MV-4-11 (cell line): ENCODE data around the gene UBE2E1.
A peak's percentile ranks its signal among the peaks of the same experiment; 100 is the strongest.
"Not testable (repeated sequence)": the region's sequence is repeated elsewhere in the genome, so short reads cannot be mapped to it uniquely, and the experiment has no call there.

Source experiments
- DNase-seq: peaks from one replicate; lab custom pipeline; 2025; lab: John Stamatoyannopoulos, UW

The UBE2E1 gene

DNA sequence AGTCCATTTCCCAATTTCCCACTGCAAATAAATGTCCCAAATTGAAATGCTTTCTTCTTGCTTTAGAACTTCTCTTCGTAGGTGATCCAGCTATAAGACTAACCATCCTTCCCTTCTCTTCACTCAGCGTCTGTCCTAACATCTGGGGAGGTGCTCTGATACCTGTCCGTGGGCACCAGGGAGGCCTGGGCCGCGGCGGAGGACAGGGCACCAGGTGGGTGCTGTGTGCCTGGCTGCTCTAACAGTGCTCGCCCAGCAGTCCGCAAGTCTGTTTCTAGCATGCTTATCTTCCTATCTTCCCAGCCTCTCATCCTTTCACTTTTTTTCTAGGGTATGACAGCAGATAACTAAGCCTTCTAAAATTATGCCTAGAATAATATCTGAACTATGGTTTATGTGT, 73.7 kb downstream of the UBE2E1 start:
- DNase-seq = no peak

- no peak for DNase-seq
Measured at GRCh38 chr3:23880703-23881339, 75.1 kb downstream of the UBE2E1 start.

DNA sequence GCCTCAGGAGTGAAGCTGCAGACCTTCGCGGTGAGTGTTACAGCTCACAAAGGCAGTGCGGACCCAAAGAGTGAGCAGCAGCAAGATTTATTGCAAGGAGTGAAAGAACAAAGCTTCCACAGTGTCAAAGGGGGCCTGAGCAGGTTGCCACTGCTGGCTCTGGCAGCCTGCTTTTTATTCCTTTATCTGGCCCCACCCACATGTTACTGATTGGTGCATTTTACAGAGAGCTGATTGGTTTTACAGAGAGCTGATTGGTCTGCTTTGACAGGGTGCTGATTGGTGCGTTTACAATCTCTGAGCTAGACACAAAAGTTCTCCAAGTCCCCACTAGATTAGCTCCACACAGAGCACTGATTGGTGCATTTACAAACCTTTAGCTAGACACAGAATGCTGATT, 76.2 kb downstream of the UBE2E1 start:
- DNase-seq = peak; percentile 51

DNA sequence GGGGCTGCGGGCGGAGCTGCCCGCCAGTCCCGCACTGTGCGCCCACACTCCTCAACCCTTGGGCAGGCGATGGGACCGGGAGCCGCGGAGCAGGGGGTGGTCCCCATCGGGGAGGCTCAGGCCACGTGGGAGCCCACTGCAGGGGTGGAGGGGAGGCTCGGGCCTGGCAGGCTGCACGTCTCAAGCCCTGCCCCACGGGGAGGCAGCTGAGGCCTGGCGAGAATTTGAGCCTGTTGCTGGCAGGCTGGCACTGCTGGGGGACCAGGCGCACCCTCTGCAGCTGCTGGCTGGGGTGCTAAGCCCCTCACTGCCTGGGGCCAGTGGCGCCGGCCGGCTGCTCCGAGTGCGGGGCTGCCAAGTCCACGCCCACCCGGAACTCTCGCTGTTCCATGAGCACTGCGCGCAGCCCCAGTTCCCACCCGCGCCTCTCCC, 76.7 kb downstream of the UBE2E1 start:
- DNase-seq = no peak

DNA sequence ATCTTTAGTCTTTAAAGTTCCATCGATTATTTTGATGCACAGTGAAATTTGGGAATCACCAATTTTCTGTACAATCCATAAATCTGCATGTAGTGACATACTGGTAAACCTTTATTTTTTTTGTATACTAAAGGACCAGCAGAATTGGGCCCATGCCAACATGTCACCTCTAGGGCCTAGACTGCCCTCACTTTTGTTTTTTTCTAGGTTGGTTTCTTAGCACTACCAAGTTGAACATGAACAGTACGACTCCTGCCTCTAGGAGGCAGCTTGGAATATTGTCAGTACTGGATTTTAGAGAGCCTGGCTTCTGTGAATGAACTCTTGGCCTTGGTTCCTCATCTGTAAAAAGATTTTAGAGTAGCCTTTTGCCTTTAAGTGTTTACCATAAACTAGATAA, 78.7 kb downstream of the UBE2E1 start:
- peak; percentile 24 for DNase-seq

DNA sequence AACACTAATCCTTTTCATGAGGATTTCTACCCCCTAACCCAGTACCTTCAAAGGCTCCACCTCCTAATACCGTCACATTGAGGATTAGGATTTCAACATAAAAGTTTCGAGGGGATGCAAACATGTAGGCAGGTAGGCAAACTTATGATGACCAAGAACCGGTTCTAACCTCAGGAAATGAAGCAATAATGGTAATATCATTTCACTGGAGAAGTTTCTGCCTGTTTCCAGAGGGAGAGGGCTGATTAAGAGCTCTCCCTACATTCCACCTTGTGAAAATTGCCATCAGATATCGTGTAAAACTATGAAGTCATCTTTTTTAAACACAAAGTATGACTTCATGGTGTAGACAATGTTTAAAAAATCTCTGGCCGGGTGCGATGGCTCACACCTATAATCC, 79.5 kb downstream of the UBE2E1 start:
- DNase-seq = no peak

- no peak for DNase-seq
Measured at GRCh38 chr3:23886311-23886710, 80.6 kb downstream of the UBE2E1 start.

DNA sequence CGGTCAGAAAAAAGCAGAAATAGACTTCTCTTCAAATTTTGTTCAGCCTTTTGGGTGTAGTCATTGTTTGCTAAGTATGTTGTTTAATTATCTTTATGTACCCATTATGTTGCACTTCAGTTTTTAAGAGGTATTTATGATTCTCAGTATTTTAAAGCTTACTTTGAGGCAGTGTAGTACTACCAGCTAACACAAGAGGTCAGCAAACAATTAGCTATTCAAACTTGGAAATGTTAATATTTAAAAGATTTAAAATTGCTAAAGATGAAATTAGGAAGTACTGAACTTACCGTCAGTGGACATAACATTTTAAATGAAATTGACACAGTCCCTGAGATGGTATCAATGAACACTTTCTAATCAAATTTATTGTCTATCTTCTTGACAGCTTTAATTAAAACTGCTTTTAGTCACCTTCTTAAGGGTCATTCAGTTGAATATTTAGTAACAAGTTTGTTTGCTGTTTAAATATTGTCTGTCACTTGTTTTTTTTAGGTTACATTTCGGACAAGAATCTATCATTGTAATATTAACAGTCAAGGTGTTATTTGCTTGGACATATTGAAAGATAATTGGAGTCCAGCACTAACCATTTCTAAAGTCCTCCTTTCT, 83.0 kb downstream of the UBE2E1 start:
- DNase-seq = peak; percentile 7

- DNase-seq = peak; percentile 27
Measured at GRCh38 chr3:23889386-23889785, 83.6 kb downstream of the UBE2E1 start.

GRCh38 chr3:23889950-23890349, 84.2 kb downstream of the UBE2E1 start:
- DNase-seq = no peak

DNA sequence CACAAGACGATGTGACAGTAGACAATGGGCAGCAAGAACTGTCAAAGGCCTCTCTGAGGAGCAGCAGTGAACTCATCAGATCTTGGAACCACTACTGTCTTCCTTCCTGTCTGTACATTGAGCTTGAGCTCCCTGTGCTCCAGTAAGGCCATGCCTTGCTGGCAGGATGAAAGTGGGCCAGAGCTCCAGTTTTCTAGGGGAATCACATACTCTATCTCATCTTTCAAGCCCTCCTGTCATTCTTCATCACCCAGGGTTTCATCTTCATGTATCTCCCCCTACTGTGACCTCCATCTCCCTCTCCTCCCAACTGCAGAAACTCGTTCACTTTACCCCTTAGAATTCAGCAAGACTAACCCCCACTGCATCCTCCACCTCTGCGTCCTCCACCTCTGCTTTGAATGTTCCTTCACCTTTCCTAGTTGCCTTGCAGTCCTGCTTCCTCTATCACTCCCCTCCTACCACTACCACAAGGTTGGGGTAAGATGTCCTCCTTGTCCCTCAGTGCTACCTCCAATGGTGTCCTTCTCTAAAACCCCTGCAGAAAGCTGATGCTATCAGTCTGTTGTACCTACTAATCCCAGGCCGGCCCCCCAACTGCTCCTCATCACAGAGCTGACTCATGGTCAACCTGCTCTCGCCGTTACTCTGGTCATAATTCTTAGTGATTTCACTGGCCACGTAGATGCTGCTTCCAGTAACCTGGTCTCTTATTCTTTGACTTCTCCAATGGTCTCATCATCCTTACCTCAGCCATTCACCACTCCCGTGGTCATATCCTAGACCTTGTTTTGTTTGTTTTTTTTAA, 88.7 kb downstream of the UBE2E1 start:
- no peak for DNase-seq

DNA sequence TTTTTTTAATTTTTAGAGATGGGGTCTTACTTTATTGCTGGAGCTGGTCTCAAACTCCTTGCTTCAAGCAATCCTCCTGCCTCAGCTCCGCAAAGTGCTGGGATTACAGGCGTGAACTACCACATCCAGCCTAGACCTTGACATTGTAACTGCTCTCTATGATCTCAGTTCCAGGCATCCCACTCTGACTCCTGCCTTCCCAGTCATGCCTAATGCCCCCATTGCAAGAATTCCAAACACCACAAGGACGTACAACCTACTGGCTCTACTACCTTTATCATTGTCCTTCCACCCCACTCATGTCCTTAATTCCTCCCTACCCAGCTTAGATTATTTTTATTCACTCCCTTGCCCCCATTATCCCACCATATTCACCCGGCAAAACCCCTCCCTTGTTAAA, 89.4 kb downstream of the UBE2E1 start:
- DNase-seq = no peak

DNA sequence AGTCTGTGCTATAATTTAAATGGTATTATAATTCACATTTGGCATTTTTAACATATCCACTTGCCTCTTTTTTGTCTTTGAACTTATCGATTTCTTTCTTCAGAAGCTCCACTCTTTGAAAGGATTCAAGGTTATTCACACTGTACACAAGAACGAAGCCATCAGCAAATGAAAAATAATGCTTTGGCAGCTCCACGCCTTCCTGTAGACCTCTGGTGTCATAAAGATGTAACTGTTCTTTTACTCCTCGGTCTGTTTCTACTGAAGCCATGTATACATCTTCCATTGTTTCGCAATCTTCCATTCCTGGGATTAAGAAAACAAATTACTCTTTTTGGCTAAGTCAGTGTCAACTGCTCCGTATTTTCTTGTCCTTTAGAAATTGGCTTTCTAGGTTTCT, 95.0 kb downstream of the UBE2E1 start:
- peak; percentile 24 for DNase-seq

- no peak for DNase-seq
Measured at GRCh38 chr3:23904545-23904944, 98.8 kb downstream of the UBE2E1 start.

DNA sequence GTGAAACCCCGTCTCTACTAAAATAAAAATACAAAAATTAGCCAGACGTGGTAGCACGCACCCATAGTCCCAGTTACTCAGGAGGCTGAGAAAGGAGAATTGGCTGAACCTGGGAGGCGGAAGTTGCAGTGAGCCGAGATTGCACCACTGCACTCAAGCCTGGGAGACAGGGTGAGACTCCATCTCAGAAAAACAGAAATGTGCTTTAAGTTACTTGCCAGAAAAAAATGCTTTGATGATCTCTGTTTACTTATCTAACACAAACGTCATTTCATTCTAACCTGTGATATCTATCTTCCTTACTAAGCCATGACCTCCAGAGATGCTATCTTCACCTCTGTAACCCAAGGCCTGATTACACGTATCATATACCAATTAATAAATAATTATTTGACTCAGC, 103.6 kb downstream of the UBE2E1 start:
- DNase-seq = no peak

DNA sequence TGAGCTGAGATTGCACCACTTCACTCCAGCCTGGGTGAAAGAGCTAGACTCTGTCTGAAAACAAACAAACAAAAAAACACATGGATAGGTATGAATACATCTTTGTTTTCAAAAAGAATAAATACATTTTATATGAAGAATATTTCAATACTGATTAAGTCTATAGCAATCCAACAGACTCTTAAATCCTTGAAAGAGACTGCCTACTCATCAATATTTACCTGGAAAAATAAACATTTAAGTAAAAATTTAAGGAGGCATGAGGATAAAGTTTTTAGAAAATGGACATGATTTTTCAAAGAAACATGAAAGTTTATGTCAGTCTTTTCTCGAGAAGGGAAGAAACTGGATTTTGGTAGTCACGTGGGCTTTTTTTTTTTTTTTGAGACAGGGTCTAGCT, 105.6 kb downstream of the UBE2E1 start:
- no peak for DNase-seq

GRCh38 chr3:23912335-23912734, 106.6 kb downstream of the UBE2E1 start:
- DNase-seq = not testable (repeated sequence)

DNA sequence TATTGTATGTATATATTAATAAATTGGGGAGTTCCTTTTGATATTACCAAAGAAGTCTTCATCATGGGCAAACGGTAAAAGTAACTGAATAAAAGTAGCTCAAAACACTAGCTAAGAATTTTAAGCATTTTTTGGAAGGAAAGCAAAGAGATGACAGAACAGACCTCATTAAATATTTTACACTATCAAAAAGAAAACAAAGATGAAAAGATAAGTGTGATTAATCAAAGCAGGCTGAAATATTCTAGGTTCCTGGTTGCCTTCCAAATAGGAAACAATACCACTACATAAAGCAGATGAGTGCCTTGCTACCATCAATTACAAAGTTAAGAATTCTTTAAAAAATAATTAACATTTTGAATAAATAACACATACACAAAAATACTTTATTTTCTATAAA, 107.4 kb downstream of the UBE2E1 start:
- DNase-seq = no peak

- no peak for DNase-seq
Measured at GRCh38 chr3:23913873-23914743, 108.4 kb downstream of the UBE2E1 start.

DNA sequence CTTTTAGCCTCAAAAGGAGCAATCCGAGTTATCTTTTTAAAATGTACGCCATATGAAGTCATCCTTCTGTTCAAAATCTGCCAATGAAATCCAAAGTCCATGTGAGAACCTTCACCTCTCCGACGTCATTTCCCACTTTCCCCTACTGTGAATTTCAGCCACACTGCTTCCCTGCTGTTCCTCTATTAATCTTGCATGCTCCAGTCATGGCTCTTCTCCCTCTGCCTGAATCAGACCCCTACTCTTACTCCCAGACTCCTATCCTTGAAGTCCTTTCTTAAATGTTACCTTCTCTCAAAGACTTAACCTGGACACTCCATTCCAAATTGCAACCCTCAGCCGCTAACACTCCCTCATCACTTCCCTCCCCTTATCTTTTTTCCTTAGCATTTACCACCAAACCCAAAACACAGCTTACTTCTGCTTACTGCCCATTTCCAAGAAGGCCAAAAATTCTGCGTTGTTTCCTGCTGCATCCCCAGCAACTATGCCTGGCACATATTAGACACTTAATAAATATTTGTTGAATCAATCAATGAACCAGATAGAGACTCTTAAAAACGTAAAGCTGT, 109.9 kb downstream of the UBE2E1 start:
- DNase-seq = peak; percentile 29

DNA sequence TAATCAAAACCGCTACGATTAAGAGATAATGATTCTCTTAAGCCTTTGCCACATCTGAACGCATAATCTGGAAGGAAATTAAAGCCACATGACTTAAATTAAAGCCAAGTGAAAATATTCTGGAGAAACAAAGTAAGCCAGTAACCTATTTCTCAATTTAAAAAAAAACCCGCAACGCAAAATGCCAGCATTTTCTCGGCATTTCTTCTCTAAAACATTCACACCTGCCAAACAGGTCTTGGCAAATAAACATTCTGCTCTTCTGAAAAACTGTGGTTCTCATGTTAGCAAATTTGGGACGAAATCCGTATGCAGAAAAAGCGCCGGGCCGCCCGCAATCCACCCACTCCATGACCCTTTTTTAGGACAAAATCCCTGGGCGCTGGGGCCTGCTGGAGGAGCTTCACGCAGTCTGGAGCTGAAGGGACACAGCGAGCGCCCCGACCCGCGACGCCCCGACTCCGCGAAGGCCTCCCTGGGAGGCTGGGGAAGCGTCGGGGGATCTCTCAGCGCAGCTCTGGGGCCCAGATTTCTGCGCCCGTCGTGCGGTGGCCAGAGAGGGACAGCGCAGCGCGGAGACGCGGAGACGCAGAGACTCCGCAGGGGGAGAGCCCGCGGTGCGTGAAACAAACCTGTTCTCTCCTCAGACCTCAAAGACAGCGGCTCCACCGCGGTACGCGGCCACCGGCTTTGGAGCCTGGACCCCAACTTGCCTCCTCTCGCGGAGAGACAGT, 110.6 kb downstream of the UBE2E1 start:
- no peak for DNase-seq
